IgD-negative memory B cell (primary cell): Measurements from ENCODE around the gene ZBTB24. TPM values are rescaled to one million over a fixed set of nuclear protein-coding genes. Genes with fewer than 3 reads are reported as not detected.

Experiments used
- H3K27ac Mint-ChIP-seq, 3 donors: one replicate each; pipeline ENCODE4 v1.8.0; 2020 to 2022; ENCODE audit warnings: mild to moderate bottlenecking in 3 of 3, mixed read lengths in 3 of 3, moderate library complexity in 1 of 3
- H3K27me3 Mint-ChIP-seq: one replicate; pipeline ENCODE4 v1.8.0; 2021; ENCODE audit warnings: mixed read lengths
- H3K36me3 Mint-ChIP-seq: one replicate; pipeline ENCODE4 v1.8.0; 2020; ENCODE audit warnings: mild to moderate bottlenecking, mixed read lengths
- H3K4me1 Mint-ChIP-seq, 3 donors: one replicate each; pipeline ENCODE4 v1.8.0; 2020 to 2022; ENCODE audit warnings: mixed read lengths in 3 of 3, mild to moderate bottlenecking in 1 of 3
- H3K4me3 Mint-ChIP-seq, 4 donors: one replicate each; pipeline ENCODE4 v1.8.0; 2020 to 2022; ENCODE audit warnings: mild to moderate bottlenecking in 4 of 4, mixed read lengths in 4 of 4, moderate library complexity in 3 of 4
- H3K9me3 Mint-ChIP-seq, 3 donors: one replicate each; pipeline ENCODE4 v1.8.0; 2020 to 2021; ENCODE audit warnings: mixed read lengths in 3 of 3, mild to moderate bottlenecking in 1 of 3
- polyA plus RNA-seq: library from polyadenylated mRNA; unstranded; fragments of 300-500 nt; fragmentation: Illumina TruSeq; gene quantifications from one replicate; pipeline ENCODE4 v1.2.3, GENCODE V29; 2021

The ZBTB24 gene
- polyA plus RNA-seq, 1 donor from 2014 or later = 15.5 TPM

GRCh38 chr6:109454496-109455436 is 28.3 kb downstream of the ZBTB24 start:
- H3K4me3 Mint-ChIP-seq = peak overlapping the region; percentile 92 to 97 (median 97)
- peaks cover 50 to 51% (median 50%) of the 10 kb centered on the region in 3 donors for H3K4me1 Mint-ChIP-seq
- peak overlapping the region; percentile 51 to 99 (median 97) for H3K27ac Mint-ChIP-seq
- no peaks in the 10 kb centered on the region for H3K27me3 Mint-ChIP-seq
- peaks cover 5% of the 10 kb centered on the region for H3K36me3 Mint-ChIP-seq
- H3K9me3 Mint-ChIP-seq = no peaks in the 10 kb centered on the region

DNA sequence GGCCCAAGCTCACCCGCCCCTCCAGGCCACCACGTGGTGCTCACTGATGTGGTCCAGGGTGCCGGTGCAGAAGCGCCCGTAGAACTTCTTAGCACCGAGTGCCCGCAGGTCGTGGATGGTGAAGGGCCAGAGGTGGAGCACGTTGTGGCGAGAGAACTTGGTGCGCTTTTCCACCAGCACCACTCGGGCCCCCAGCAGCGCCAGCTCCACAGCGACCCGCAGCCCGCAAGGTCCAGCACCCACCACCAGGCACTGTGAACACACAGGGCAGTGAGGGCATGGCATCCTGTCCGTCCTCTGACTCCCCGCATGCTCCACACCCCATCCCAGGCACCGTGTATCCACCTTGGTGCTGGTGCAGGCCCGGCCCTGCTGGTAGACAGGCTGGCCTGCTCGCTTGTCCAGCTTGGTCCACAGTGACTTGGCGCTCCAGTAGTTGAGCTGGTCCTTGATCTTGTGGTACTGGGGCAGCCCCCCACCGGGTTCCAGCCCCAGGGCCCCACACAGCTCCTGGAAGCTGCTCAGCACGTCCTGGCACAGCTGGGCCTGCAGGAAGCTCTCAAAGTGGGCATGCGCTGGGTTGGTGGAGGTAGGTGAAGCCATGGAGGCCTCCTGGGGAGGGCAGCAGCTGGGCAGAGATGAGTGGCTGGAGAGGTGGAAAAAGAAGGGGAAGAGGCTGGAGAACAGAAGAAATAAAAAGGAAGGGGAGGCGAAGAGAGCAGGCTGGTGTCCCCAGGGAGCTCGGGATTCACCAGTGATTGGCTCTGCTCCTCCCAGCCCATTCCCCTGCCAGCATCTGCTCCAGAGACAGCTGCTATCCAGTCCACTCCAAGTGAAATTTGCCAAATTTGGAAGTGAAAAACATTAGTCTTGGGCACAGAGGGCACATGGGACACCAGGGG is 29.2 kb downstream of the ZBTB24 start:
- Mint-ChIP-seq H3K36me3 (peaks cover 5% of the 10 kb centered on the region), H3K4me3 (peak overlapping the region; percentile 92 to 97 (median 97)), H3K27ac (peak overlapping the region; percentile 51 to 99 (median 97)), H3K4me1 (peaks cover 43 to 46% (median 46%) of the 10 kb centered on the region in 3 donors), H3K27me3 (no peaks in the 10 kb centered on the region), H3K9me3 (no peaks in the 10 kb centered on the region)

DNA sequence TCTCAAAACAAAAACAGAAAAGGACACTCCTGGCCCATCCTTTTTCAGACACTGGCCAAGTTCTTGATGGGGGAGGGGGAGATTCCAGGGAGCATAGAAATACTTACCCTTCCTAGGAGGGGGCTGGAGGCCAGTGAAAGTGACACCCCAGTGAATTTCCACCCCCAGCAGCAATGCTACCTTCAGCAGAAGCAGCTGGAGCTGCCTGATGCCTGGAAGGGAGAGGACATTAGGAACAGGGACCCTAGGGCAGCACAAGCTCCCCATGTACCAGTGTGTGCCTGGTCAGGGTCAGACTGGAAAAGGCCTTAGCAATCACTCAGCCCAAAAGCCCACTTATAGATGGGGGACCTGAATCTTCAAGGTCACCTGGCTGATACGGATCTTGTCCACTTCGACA is 29.9 kb downstream of the ZBTB24 start:
- peaks cover 45 to 46% (median 46%) of the 10 kb centered on the region in 3 donors for H3K4me1 Mint-ChIP-seq
- no peaks in the 10 kb centered on the region for H3K9me3 Mint-ChIP-seq
- peaks cover 5% of the 10 kb centered on the region for H3K36me3 Mint-ChIP-seq
- peak overlapping the region; percentile 51 to 99 (median 97) for H3K27ac Mint-ChIP-seq
- no peaks in the 10 kb centered on the region for H3K27me3 Mint-ChIP-seq
- peak overlapping the region in 3 of 4 donors; percentile 30 to 92 (median 67) for H3K4me3 Mint-ChIP-seq

DNA sequence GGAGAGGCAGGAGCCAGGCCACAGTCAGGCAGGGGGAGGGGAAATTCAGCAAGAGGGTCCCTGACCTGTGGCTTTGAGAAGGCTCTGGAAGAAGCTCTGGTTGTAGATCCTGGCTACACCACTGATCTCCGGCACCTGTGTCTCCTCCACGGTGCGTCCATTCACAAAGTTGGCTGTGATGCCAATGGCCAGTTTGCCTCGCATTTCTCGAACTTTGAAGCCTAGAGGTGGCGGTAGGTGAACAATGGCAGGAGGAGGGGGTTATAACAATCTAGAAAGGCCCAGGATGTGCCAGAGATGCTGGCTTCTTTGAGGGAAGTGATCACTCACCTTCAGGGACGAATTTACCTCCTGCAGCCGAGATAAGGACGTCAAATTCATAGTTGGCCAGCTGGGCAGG is 30.8 kb downstream of the ZBTB24 start:
- Mint-ChIP-seq H3K27ac (peak overlapping the region; percentile 51 to 99 (median 97)), H3K36me3 (peaks cover under 1% of the 10 kb centered on the region), H3K27me3 (no peaks in the 10 kb centered on the region), H3K4me3 (peak overlapping the region in 3 of 4 donors; percentile 1 to 92 (median 79)), H3K4me1 (peaks cover 40 to 42% (median 40%) of the 10 kb centered on the region in 3 donors), H3K9me3 (no peaks in the 10 kb centered on the region)

- H3K36me3 Mint-ChIP-seq = no peaks in the 10 kb centered on the region
These were observed 31.6 kb downstream of the ZBTB24 start for GRCh38 chr6:109451376-109451775.

GRCh38 chr6:109450801-109451200 is 32.2 kb downstream of the ZBTB24 start:
- H3K9me3 Mint-ChIP-seq = no peaks in the 10 kb centered on the region
- H3K27ac Mint-ChIP-seq = peak overlapping the region in 2 of 3 donors; percentile 87
- no peaks in the 10 kb centered on the region for H3K27me3 Mint-ChIP-seq
- H3K36me3 Mint-ChIP-seq = no peaks in the 10 kb centered on the region
- H3K4me3 Mint-ChIP-seq = peak overlapping the region; percentile 8 to 92 (median 64)
- H3K4me1 Mint-ChIP-seq = peaks cover 33 to 38% (median 35%) of the 10 kb centered on the region in 3 donors

More at GRCh38 chr6:109451376-109451775, 31.6 kb downstream of the ZBTB24 start:
- Mint-ChIP-seq H3K4me3 (peak overlapping the region in 2 of 4 donors; percentile 79 to 92), H3K4me1 (peaks cover 33 to 38% (median 37%) of the 10 kb centered on the region in 3 donors), H3K27ac (peak overlapping the region in 2 of 3 donors; percentile 31 to 51), H3K9me3 (no peaks in the 10 kb centered on the region), H3K27me3 (no peaks in the 10 kb centered on the region)

- Mint-ChIP-seq H3K27ac (peak overlapping the region; percentile 87 to 96 (median 87)), H3K36me3 (no peaks in the 10 kb centered on the region), H3K9me3 (no peaks in the 10 kb centered on the region), H3K4me1 (peaks cover 33 to 38% (median 35%) of the 10 kb centered on the region in 3 donors), H3K27me3 (no peaks in the 10 kb centered on the region), H3K4me3 (peak overlapping the region; percentile 52 to 92 (median 78))
These were observed 33.0 kb downstream of the ZBTB24 start for GRCh38 chr6:109449795-109450673.

DNA sequence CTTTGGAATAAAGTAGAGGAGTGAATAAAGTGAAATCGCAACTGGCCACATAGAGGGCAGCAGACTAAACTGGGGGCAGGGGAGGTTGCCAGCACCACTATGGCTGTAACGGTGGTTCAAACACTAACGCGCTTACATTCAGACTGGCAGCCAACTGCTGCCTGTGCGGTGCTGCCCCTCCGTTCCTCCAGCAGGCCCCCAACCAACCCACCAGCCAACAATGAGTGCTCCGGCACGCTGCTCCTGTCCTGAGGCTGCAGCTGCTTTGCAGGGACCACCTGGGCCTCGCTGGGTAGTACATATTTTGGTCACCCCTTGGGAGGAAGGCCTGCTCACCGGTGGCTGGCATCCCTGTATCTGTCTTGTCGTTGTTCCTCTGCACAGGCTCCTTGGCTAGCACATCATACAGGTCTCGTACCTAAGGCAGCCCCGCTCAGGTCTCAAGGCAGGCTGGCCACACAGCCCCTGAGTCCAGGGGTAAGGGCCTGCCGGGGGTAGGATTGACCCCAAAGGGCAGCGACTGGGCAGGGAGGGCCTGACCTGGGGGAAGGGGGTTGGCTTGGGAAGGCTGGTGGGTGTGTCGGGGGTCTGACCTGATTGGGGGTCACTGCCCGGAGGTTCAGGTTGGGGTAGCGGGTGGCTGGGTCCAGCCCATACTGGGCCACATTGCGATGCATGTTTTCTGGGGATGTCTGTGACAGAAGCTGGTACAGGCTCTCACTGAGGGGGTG is 33.8 kb downstream of the ZBTB24 start:
- H3K27ac Mint-ChIP-seq = peak overlapping the region; percentile 87 to 96 (median 87)
- peak overlapping the region in 3 of 4 donors; percentile 36 to 83 (median 72) for H3K4me3 Mint-ChIP-seq
- no peaks in the 10 kb centered on the region for H3K36me3 Mint-ChIP-seq
- H3K4me1 Mint-ChIP-seq = peaks cover 28 to 34% (median 31%) of the 10 kb centered on the region in 3 donors
- no peaks in the 10 kb centered on the region for H3K27me3 Mint-ChIP-seq
- no peaks in the 10 kb centered on the region for H3K9me3 Mint-ChIP-seq

DNA sequence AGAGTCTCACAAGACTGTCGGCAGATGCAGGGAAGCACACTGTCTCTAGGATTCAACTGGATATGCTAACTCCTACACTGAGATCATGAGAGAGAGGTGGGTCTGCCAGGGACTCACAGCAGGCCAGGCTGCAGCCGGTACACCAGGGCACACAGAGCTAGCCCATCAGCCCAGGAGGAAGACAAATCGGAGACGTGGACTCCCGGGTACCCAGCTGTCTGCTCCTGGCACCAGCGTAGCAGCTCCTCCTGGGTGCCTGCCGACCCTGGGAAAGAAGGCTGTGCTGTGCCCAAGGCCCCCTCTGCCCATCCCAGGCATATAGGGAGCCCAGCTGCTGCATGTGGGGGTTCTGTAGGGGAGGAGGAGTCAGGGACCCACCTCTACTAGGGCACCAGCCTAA is 34.4 kb downstream of the ZBTB24 start:
- Mint-ChIP-seq H3K9me3 (no peaks in the 10 kb centered on the region), H3K4me1 (peaks cover 28 to 34% (median 28%) of the 10 kb centered on the region in 3 donors), H3K36me3 (no peaks in the 10 kb centered on the region), H3K27ac (peak overlapping the region; percentile 80 to 97 (median 87)), H3K27me3 (no peaks in the 10 kb centered on the region), H3K4me3 (peak overlapping the region in 2 of 4 donors; percentile 36 to 83)

- Mint-ChIP-seq H3K4me1 (peaks cover 27 to 37% (median 28%) of the 10 kb centered on the region in 3 donors), H3K9me3 (no peaks in the 10 kb centered on the region), H3K27ac (peak overlapping the region; percentile 80 to 97 (median 87)), H3K27me3 (no peaks in the 10 kb centered on the region), H3K36me3 (no peaks in the 10 kb centered on the region), H3K4me3 (peak overlapping the region; percentile 25 to 84 (median 48))
These were observed 35.0 kb downstream of the ZBTB24 start for GRCh38 chr6:109447878-109448555.

- Mint-ChIP-seq H3K36me3 (no peaks in the 10 kb centered on the region), H3K9me3 (no peaks in the 10 kb centered on the region), H3K27me3 (no peaks in the 10 kb centered on the region), H3K4me1 (peaks cover 31 to 40% (median 31%) of the 10 kb centered on the region in 3 donors), H3K4me3 (peak overlapping the region in 1 of 4 donors; percentile 84), H3K27ac (peak overlapping the region in 2 of 3 donors; percentile 97 to 99)
These were observed 35.9 kb downstream of the ZBTB24 start for GRCh38 chr6:109447087-109447486.

- Mint-ChIP-seq H3K36me3 (no peaks in the 10 kb centered on the region), H3K4me3 (peak overlapping the region in 1 of 4 donors; percentile 84), H3K27me3 (no peaks in the 10 kb centered on the region), H3K9me3 (no peaks in the 10 kb centered on the region), H3K4me1 (peaks cover 32 to 41% (median 34%) of the 10 kb centered on the region in 3 donors), H3K27ac (peak overlapping the region in 1 of 3 donors; percentile 99)
These were observed 36.5 kb downstream of the ZBTB24 start for GRCh38 chr6:109446541-109446940.

DNA sequence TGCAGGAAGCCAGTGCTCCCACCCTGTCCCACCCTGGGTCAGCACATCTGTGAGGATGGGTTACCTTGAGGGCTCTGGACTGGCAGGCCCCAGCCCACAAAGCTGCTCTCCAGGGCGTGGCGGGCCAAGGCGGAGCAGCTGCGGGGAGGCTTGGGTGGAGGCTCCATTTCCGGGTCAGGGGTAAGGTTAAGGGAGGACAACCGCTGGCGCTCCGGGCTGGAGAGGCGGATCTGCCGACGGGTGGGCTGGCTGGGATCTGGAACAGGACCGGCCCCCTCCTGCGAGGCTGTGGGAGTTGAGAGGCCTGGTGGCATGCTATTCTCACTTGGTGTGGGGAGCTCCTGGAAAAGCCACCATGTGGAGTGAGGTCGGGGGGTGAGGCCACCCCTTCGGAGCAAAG is 36.9 kb downstream of the ZBTB24 start:
- no peaks in the 10 kb centered on the region for H3K27me3 Mint-ChIP-seq
- H3K4me3 Mint-ChIP-seq = peak overlapping the region in 1 of 4 donors; percentile 84
- peak overlapping the region in 1 of 3 donors; percentile 99 for H3K27ac Mint-ChIP-seq
- peaks cover 36 to 42% (median 38%) of the 10 kb centered on the region in 3 donors for H3K4me1 Mint-ChIP-seq
- no peaks in the 10 kb centered on the region for H3K9me3 Mint-ChIP-seq
- no peaks in the 10 kb centered on the region for H3K36me3 Mint-ChIP-seq
